Panc1 (cell line): ENCODE measurements around the gene ZFYVE21.

Experiments
- CTCF ChIP-seq: fragments of 450-650 bp; IDR thresholded peaks from 2 replicates; pipeline ENCODE4 v1.5.1; 2017; ENCODE audit warnings: mild to moderate bottlenecking
- POLR2AphosphoS5 ChIP-seq: IDR thresholded peaks from 2 replicates; pipeline ENCODE4 v1.6.1; 2012; ENCODE audit warnings: mild to moderate bottlenecking, low read depth, low read length, moderate library complexity
- SIN3A ChIP-seq: IDR thresholded peaks from 2 replicates; pipeline ENCODE4 v1.6.1; 2012; ENCODE audit warnings: low read depth, mild to moderate bottlenecking, low read length, moderate library complexity, borderline replicate concordance; ENCODE audit not compliant: insufficient read depth
- TCF7L2 ChIP-seq: IDR thresholded peaks from 2 replicates; pipeline ENCODE4 v1.6.1; 2011; ENCODE audit warnings: mild to moderate bottlenecking, low read depth, low read length, inconsistent platforms
- TF ChIP-seq, protein P1 (sequence below), 2 experiments: IDR thresholded peaks; 2 replicates each; pipeline ENCODE4 v1.6.1; 2011 to 2012; ENCODE audit warnings: low read depth in 2 of 2, control low read depth in 1 of 2, low read length in 1 of 2, mild to moderate bottlenecking in 1 of 2, moderate library complexity in 1 of 2; ENCODE audit not compliant: insufficient read depth in 1 of 2

- TF ChIP-seq POLR2AphosphoS5 (no peak), CTCF (no peak), TCF7L2 (no peak), SIN3A (no peak)
- TF ChIP-seq, protein P1, sequence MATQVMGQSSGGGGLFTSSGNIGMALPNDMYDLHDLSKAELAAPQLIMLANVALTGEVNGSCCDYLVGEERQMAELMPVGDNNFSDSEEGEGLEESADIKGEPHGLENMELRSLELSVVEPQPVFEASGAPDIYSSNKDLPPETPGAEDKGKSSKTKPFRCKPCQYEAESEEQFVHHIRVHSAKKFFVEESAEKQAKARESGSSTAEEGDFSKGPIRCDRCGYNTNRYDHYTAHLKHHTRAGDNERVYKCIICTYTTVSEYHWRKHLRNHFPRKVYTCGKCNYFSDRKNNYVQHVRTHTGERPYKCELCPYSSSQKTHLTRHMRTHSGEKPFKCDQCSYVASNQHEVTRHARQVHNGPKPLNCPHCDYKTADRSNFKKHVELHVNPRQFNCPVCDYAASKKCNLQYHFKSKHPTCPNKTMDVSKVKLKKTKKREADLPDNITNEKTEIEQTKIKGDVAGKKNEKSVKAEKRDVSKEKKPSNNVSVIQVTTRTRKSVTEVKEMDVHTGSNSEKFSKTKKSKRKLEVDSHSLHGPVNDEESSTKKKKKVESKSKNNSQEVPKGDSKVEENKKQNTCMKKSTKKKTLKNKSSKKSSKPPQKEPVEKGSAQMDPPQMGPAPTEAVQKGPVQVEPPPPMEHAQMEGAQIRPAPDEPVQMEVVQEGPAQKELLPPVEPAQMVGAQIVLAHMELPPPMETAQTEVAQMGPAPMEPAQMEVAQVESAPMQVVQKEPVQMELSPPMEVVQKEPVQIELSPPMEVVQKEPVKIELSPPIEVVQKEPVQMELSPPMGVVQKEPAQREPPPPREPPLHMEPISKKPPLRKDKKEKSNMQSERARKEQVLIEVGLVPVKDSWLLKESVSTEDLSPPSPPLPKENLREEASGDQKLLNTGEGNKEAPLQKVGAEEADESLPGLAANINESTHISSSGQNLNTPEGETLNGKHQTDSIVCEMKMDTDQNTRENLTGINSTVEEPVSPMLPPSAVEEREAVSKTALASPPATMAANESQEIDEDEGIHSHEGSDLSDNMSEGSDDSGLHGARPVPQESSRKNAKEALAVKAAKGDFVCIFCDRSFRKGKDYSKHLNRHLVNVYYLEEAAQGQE (IDR thresholded peaks at IDR 0.05; ENCODE audit: insufficient read depth in 1 of 2, low read depth in 2 of 2, low read length in 1 of 2), result no peak
Measured at GRCh38 chr14:103739466-103739792, 23.8 kb downstream of the ZFYVE21 start.
